Stomach (tissue), 4 donors: ENCODE results near the gene MGAT5.

Source experiments
- EP300 ChIP-seq: sonication (generic); formaldehyde crosslinking; IDR thresholded peaks from one replicate; pipeline ENCODE4 v1.6.1; 2017; ENCODE audit warnings: antibody characterized with exemption
- POLR2A ChIP-seq, 4 donors: fragments of 450-650 bp; IDR thresholded peaks; one replicate each; pipeline ENCODE4 v1.6.1; 2016; ENCODE audit warnings: antibody characterized with exemption in 4 of 4, control low read depth in 2 of 4, mild to moderate bottlenecking in 1 of 4, moderate library complexity in 1 of 4
- POLR2AphosphoS5 ChIP-seq, 3 donors: sonication (generic); formaldehyde crosslinking; IDR thresholded peaks; one replicate each; pipeline ENCODE4 v1.6.1; 2016; ENCODE audit warnings: antibody characterized with exemption in 3 of 3
- TF ChIP-seq, protein P1 (sequence below), 7 experiments: fragments of 450-650 bp in 4 of 7; fragments of 200-600 bp in 3 of 7; sonication (generic) in 3 of 7; IDR thresholded peaks; one replicate each; pipeline ENCODE4 v1.5.1; 2016 to 2019; ENCODE audit warnings: antibody characterized with exemption in 7 of 7, control low read depth in 2 of 7, mild to moderate bottlenecking in 1 of 7

DNA sequence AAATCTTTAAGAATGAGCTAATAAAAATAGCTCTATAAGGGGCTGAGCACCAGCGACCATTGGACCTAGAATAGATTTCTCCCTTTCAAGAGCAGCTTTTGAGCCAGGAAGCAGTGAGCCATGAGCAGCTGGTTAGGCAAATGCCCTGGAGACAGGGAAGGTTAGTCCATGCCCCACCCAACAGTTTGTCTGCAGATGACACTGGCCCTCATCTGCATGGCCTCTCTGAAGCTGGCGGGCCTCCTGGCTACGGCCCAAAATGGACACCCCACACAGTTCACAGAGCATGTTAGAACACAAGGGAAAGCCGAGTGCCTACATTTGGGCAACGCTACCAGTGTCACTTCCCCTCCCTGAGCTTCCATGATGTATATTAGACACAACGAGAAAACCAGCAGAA, 201.1 kb downstream of the MGAT5 start:
- TF ChIP-seq, protein P1, sequence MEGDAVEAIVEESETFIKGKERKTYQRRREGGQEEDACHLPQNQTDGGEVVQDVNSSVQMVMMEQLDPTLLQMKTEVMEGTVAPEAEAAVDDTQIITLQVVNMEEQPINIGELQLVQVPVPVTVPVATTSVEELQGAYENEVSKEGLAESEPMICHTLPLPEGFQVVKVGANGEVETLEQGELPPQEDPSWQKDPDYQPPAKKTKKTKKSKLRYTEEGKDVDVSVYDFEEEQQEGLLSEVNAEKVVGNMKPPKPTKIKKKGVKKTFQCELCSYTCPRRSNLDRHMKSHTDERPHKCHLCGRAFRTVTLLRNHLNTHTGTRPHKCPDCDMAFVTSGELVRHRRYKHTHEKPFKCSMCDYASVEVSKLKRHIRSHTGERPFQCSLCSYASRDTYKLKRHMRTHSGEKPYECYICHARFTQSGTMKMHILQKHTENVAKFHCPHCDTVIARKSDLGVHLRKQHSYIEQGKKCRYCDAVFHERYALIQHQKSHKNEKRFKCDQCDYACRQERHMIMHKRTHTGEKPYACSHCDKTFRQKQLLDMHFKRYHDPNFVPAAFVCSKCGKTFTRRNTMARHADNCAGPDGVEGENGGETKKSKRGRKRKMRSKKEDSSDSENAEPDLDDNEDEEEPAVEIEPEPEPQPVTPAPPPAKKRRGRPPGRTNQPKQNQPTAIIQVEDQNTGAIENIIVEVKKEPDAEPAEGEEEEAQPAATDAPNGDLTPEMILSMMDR (IDR thresholded peaks at IDR 0.05), result no peak
- TF ChIP-seq POLR2A (IDR thresholded peaks at IDR 0.05) (no peak), POLR2AphosphoS5 (IDR thresholded peaks at IDR 0.05) (no peak), EP300 (no peak)
